HG03280 (cell line): ENCODE results near the gene FTCD.
"Not testable (repeated sequence)": the region's sequence is repeated elsewhere in the genome, so short reads cannot be mapped to it uniquely, and the experiment has no call there.

Experiments
- ATAC-seq: cut with Tn5 transposase; IDR thresholded peaks from one replicate; pipeline ENCODE4 v1.9.1; 2021; ENCODE audit warnings: mild to moderate bottlenecking, moderate library complexity; ENCODE audit not compliant: unreplicated experiment

FTCD gene

GRCh38 chr21:46171996-46172862 lies 16.9 kb upstream of the FTCD start:
- no peak for ATAC-seq

- no peak for ATAC-seq
Observed at GRCh38 chr21:46171585-46171984, 16.2 kb upstream of the FTCD start.

GRCh38 chr21:46170436-46171193 lies 15.2 kb upstream of the FTCD start:
- ATAC-seq = not testable (repeated sequence)

GRCh38 chr21:46168659-46169386 lies 13.4 kb upstream of the FTCD start:
- no peak for ATAC-seq

GRCh38 chr21:46168238-46168637 lies 12.9 kb upstream of the FTCD start:
- ATAC-seq = no peak

GRCh38 chr21:46165098-46165497 lies 9.7 kb upstream of the FTCD start:
- no peak for ATAC-seq

GRCh38 chr21:46163380-46163779 lies 8.0 kb upstream of the FTCD start:
- ATAC-seq = no peak

GRCh38 chr21:46161633-46162592 lies 6.5 kb upstream of the FTCD start:
- no peak for ATAC-seq

GRCh38 chr21:46160907-46161632 lies 5.7 kb upstream of the FTCD start:
- ATAC-seq = no peak

GRCh38 chr21:46160657-46160906 lies 5.2 kb upstream of the FTCD start:
- ATAC-seq = no peak

GRCh38 chr21:46159841-46160656 lies 4.7 kb upstream of the FTCD start:
- no peak for ATAC-seq

- ATAC-seq = no peak
Observed at GRCh38 chr21:46159390-46159789, 4.0 kb upstream of the FTCD start.

- no peak for ATAC-seq
Observed at GRCh38 chr21:46158666-46159300, 3.4 kb upstream of the FTCD start.

- no peak for ATAC-seq
Observed at GRCh38 chr21:46157987-46158451, 2.6 kb upstream of the FTCD start.

GRCh38 chr21:46157396-46157986 lies 2.1 kb upstream of the FTCD start:
- ATAC-seq = no peak

- ATAC-seq = no peak
Observed at GRCh38 chr21:46156678-46157077, 1.3 kb upstream of the FTCD start.

GRCh38 chr21:46156378-46156645 lies 933 bp upstream of the FTCD start:
- no peak for ATAC-seq

- no peak for ATAC-seq
Observed at GRCh38 chr21:46154955-46155513, 345 bp downstream of the FTCD start.
